ENCODE measurements around the gene MED13. TPM values are rescaled to one million over a fixed set of nuclear protein-coding genes. Genes with fewer than 3 reads are reported as not detected.

Gene MED13
- total RNA-seq, 4 donors from 2014 or later = 34.5 to 64.9 (median 52.0) TPM

DNA sequence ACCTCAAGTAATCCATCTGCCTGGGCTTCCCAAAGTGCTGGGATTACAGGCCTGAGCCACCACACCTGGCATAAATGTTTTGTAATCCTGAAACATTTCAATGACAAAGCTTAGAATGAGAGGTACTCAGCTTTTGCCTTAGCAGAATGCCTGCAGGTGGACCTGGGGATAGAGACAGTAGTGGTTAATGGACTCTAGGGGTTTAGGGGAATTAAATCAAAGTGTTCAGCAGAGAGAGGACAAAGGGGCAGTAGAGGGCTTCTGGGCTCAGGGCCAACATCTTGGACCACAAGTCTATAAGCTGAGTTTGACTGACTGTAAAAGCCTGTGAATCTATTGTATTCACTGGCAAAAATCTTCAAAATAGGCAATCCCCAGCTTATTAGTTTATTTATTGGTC lies 36.0 kb upstream of the MED13 start:
- no peak for ATAC-seq
- H3K27me3 ChIP-seq = no peaks in the 10 kb centered on the region
- H3K36me3 ChIP-seq = no peaks in the 10 kb centered on the region
- no peak overlapping the region for H3K27ac ChIP-seq
- no peaks in the 10 kb centered on the region for H3K4me1 ChIP-seq
- no peak for TF ChIP-seq EP300 (IDR thresholded peaks at IDR 0.05)
- TF ChIP-seq, protein P1, sequence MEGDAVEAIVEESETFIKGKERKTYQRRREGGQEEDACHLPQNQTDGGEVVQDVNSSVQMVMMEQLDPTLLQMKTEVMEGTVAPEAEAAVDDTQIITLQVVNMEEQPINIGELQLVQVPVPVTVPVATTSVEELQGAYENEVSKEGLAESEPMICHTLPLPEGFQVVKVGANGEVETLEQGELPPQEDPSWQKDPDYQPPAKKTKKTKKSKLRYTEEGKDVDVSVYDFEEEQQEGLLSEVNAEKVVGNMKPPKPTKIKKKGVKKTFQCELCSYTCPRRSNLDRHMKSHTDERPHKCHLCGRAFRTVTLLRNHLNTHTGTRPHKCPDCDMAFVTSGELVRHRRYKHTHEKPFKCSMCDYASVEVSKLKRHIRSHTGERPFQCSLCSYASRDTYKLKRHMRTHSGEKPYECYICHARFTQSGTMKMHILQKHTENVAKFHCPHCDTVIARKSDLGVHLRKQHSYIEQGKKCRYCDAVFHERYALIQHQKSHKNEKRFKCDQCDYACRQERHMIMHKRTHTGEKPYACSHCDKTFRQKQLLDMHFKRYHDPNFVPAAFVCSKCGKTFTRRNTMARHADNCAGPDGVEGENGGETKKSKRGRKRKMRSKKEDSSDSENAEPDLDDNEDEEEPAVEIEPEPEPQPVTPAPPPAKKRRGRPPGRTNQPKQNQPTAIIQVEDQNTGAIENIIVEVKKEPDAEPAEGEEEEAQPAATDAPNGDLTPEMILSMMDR (IDR thresholded peaks at IDR 0.05) = no peak
- no peak for TF ChIP-seq POLR2AphosphoS5 (IDR thresholded peaks at IDR 0.05)
- no peak for TF ChIP-seq POLR2A (IDR thresholded peaks at IDR 0.05)
- H3K9me3 ChIP-seq = no peaks in the 10 kb centered on the region
- H3K4me3 ChIP-seq = no peak overlapping the region

DNA sequence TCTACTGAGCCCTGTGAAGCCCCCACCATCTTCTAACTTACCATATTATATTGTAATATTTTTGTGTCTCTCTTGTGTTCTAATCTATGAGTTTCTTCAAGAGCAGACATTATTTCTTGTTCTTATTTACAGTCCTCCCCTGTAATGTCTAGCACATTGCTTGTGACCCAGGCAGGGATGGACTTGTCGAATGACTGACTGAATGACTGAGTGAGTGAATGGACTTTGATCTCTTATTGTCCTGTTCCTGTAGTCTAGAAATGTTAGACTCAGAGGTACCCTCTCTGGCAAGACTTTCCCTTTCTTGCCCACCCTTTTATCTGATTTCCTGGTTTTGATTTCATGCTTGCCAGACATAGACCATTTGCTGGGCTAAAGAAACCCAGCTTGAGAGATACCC lies 35.0 kb upstream of the MED13 start:
- 93 to 100% methylated on average over 1 of the region's 1 CpG for WGBS, 2 donors (ENCODE audit: low coverage in 1 of 2)
- H3K4me3 ChIP-seq = no peak overlapping the region
- no peaks in the 10 kb centered on the region for H3K27me3 ChIP-seq
- TF ChIP-seq, protein P1 (IDR thresholded peaks at IDR 0.05) = no peak
- TF ChIP-seq POLR2AphosphoS5 (IDR thresholded peaks at IDR 0.05) (no peak), POLR2A (IDR thresholded peaks at IDR 0.05) (no peak), EP300 (IDR thresholded peaks at IDR 0.05) (no peak)
- no peak for ATAC-seq
- no peak overlapping the region for H3K27ac ChIP-seq
- no peaks in the 10 kb centered on the region for H3K9me3 ChIP-seq
- H3K4me1 ChIP-seq = no peaks in the 10 kb centered on the region
- H3K36me3 ChIP-seq = no peaks in the 10 kb centered on the region

DNA sequence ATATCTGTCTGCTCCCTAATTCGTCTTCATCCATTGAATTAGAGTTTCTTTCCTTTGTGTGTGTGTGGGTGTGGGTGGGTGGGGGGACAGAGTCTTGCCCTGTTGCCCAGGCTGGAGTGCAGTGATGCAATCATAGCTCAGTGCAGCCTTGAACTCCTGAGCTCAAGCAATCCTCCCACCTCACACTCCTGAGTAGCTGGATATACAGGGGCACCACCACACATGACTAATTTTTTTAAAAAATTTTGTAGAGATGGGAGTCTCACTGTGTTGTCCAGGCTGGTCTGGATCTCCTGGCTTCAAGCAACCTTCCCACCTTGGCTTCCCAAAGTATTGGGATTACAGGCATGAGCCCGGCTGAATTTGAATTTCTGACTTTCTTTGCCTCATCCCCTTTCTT lies 34.5 kb upstream of the MED13 start:
- TF ChIP-seq POLR2AphosphoS5 (IDR thresholded peaks at IDR 0.05) (no peak), POLR2A (IDR thresholded peaks at IDR 0.05) (no peak), EP300 (IDR thresholded peaks at IDR 0.05) (no peak)
- TF ChIP-seq, protein P1 (IDR thresholded peaks at IDR 0.05) = no peak
- 87% methylated on average over 2 of the region's 2 CpGs; no CpG with 5 or more reads in 1 of the 2 donors for WGBS, 2 donors (ENCODE audit: low coverage in 1 of 2)
- Histone ChIP-seq H3K4me1 (no peaks in the 10 kb centered on the region), H3K4me3 (no peak overlapping the region), H3K36me3 (no peaks in the 10 kb centered on the region), H3K27ac (no peak overlapping the region), H3K27me3 (no peaks in the 10 kb centered on the region), H3K9me3 (no peaks in the 10 kb centered on the region)
- ATAC-seq = no peak

DNA sequence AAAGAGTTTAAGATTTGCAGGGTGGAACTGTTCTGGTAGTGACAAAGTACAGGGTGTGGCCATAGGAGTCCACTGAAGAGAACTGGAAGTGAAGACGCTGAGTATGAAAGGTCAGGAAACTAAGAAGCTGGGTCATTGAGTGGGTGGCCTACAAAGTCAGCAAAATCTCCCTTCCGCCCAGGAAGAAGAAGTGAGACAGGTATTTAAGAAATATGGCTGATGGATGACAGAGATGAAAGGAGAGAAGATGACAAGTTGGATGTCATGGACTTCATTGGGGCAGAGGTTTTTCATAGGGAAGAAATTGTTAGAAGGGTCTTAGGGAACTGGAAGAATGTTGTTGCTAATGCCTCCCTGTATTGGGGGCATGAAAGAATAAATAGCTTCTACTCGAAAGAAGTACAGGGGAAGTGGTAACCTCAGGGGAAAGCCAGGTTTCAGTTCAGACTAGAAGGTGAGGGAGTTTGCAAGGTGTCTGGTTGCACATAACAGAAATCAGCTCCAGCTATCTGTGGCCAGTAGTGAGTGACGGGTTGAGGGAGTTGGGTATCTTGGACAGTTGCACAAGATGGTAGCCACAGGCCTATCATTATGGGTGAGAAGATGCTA lies 33.6 kb upstream of the MED13 start:
- Histone ChIP-seq H3K4me1 (peaks cover 0 to 6% (median 0%) of the 10 kb centered on the region in 3 donors), H3K36me3 (no peaks in the 10 kb centered on the region), H3K27ac (no peak overlapping the region), H3K27me3 (no peaks in the 10 kb centered on the region), H3K9me3 (no peaks in the 10 kb centered on the region), H3K4me3 (no peak overlapping the region)
- TF ChIP-seq, protein P1 (IDR thresholded peaks at IDR 0.05) = no peak
- TF ChIP-seq POLR2AphosphoS5 (IDR thresholded peaks at IDR 0.05) (no peak), EP300 (IDR thresholded peaks at IDR 0.05) (no peak), POLR2A (IDR thresholded peaks at IDR 0.05) (no peak)
- ATAC-seq = no peak
- 72 to 80% methylated on average over 4 of the region's 4 CpGs for WGBS, 2 donors (ENCODE audit: low coverage in 1 of 2)

DNA sequence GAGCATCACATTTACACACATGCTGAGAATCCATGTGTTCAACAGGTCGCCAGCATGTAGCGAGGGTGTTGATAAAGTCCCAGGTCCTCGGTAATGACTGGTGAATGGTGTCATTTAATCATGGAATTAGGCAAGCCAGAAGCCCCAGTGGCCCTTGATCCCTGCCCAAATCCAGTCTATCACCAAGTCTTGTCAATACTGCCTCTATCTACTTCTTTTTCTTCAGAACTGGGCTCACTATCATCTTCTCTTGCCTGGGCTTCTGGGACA lies 31.3 kb upstream of the MED13 start:
- no peak overlapping the region for H3K27ac ChIP-seq
- H3K9me3 ChIP-seq = no peaks in the 10 kb centered on the region
- ATAC-seq = no peak
- no peaks in the 10 kb centered on the region for H3K27me3 ChIP-seq
- no peak overlapping the region for H3K4me3 ChIP-seq
- TF ChIP-seq, protein P1 (IDR thresholded peaks at IDR 0.05) = no peak
- TF ChIP-seq POLR2AphosphoS5 (IDR thresholded peaks at IDR 0.05) (no peak), POLR2A (IDR thresholded peaks at IDR 0.05) (no peak), EP300 (IDR thresholded peaks at IDR 0.05) (no peak)
- peaks cover 0 to 6% (median 0%) of the 10 kb centered on the region in 3 donors for H3K4me1 ChIP-seq
- WGBS, 2 donors (ENCODE audit: low coverage in 1 of 2) = 83 to 92% methylated on average over 1 to 2 of the region's 3 CpGs
- no peaks in the 10 kb centered on the region for H3K36me3 ChIP-seq

All from gastroesophageal sphincter (tissue), 4 donors.